ENCODE measurements around the gene YRDC. TPM values are rescaled to one million over a fixed set of nuclear protein-coding genes. Genes with fewer than 3 reads are reported as not detected.
"Not testable (repeated sequence)": the region's sequence is repeated elsewhere in the genome, so short reads cannot be mapped to it uniquely, and the experiment has no call there.

YRDC gene
- total RNA-seq, 1 donor from 2014 or later, result 47.9 TPM

- Histone ChIP-seq H3K36me3 (ENCODE audit: control insufficient read depth, insufficient read depth, low read length) (no peaks in the 10 kb centered on the region), H3K4me3 (ENCODE audit: low read depth, low read length) (no peak overlapping the region), H3K27me3 (ENCODE audit: control insufficient read depth, insufficient read depth, low read length) (no peaks in the 10 kb centered on the region)
- FAIRE-seq (peak; percentile 23), DNase-seq (ENCODE audit: low read depth) (no peak)
- TF ChIP-seq CTCF (IDR thresholded peaks at IDR 0.05; ENCODE audit: insufficient read depth, low read length, severe bottlenecking), result no peak
Measured at GRCh38 chr1:37778654-37779053, 29.4 kb downstream of the YRDC start.

GRCh38 chr1:37776946-37777516 is 31.0 kb downstream of the YRDC start:
- Histone ChIP-seq H3K36me3 (ENCODE audit: control insufficient read depth, insufficient read depth, low read length) (no peaks in the 10 kb centered on the region), H3K27me3 (ENCODE audit: control insufficient read depth, insufficient read depth, low read length) (no peaks in the 10 kb centered on the region), H3K4me3 (ENCODE audit: low read depth, low read length) (no peak overlapping the region)
- TF ChIP-seq CTCF (IDR thresholded peaks at IDR 0.05; ENCODE audit: insufficient read depth, low read length, severe bottlenecking), result no peak
- DNase-seq (ENCODE audit: low read depth) (no peak), FAIRE-seq (peak; percentile 60)

DNA sequence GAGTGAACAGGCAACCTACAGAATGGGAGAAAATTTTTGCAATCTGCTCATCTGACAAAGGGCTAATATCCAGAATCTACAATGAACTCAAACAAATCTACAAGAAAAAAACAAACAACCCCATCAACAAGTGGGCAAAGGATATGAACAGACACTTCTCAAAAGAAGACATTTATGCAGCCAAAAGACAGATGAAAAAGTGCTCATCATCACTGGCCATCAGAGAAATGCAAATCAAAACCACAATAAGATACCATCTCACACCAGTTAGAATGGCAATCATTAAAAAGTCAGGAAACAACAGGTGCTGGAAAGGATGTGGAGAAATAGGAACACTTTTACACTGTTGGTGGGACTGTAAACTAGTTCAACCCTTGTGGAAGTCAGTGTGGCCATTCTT is 36.6 kb downstream of the YRDC start:
- not testable (repeated sequence) for FAIRE-seq; H3K4me3 ChIP-seq (ENCODE audit: low read depth, low read length); H3K27me3 ChIP-seq (ENCODE audit: control insufficient read depth, insufficient read depth, low read length); H3K36me3 ChIP-seq (ENCODE audit: control insufficient read depth, insufficient read depth, low read length); DNase-seq (ENCODE audit: low read depth)

DNA sequence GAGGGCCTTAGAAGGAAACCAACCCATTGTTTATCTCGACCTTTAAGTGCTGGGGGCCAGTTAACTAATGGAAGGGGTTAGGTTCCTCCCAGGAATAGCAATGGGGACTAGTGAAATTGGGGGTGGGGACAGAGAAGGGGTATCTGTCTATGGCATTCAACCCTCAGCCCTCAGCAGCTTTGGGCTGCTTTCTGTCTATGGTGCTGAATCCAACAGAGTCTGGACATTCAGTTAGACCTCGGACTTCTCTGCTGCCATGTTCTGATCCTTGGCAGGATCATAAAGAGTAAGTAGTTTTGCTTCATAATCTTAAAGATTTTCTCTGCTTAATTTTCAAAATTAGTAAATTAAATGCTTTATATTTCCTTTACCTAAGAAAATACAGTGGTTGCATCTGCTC is 40.5 kb downstream of the YRDC start:
- no peak for TF ChIP-seq CTCF (IDR thresholded peaks at IDR 0.05; ENCODE audit: insufficient read depth, low read length, severe bottlenecking)
- Histone ChIP-seq H3K27me3 (ENCODE audit: control insufficient read depth, insufficient read depth, low read length) (peaks cover 27% of the 10 kb centered on the region), H3K4me3 (ENCODE audit: low read depth, low read length) (no peak overlapping the region), H3K36me3 (ENCODE audit: control insufficient read depth, insufficient read depth, low read length) (no peaks in the 10 kb centered on the region)
- no peak for DNase-seq (ENCODE audit: low read depth)
- no peak for FAIRE-seq

DNA sequence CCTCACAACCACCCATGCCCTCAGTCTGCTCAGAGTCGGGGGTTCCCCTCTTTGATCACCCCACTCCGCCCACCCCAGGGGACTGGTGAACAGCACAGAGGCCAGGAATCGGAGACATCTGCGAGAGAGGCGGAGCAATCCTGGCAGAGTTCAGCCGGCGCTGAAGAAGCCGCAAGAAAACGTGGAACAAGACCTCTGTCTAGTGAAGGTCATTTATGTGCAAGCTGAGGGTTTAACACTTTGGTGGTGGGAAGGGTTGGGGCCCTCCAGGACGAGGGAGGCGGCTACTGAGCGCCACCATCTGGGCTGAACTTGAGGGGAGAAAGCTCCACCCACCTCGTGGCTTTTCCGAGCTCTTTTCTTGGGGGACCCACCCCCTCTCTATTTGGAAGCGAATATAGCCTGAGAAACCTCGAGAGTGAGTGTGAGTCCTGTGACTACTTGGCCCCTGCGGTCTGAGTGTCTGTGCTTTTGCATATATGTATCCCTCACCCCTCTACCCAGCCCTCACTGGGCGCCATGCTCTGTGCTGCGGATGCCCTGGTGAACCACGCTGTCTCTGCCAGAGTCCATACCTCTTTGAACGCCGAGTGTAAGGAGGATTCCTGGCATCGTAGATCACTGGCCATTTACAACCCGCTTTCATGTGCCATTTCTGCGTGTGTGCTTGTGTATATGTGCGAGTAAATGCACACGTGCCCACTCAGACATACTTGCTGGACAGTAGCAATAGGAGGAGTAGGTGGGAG is 41.9 kb downstream of the YRDC start:
- FAIRE-seq (no peak), DNase-seq (ENCODE audit: low read depth) (no peak)
- Histone ChIP-seq H3K4me3 (ENCODE audit: low read depth, low read length) (no peak overlapping the region), H3K27me3 (ENCODE audit: control insufficient read depth, insufficient read depth, low read length) (peaks cover 27% of the 10 kb centered on the region), H3K36me3 (ENCODE audit: control insufficient read depth, insufficient read depth, low read length) (no peaks in the 10 kb centered on the region)
- TF ChIP-seq CTCF (IDR thresholded peaks at IDR 0.05; ENCODE audit: insufficient read depth, low read length, severe bottlenecking), result no peak

DNA sequence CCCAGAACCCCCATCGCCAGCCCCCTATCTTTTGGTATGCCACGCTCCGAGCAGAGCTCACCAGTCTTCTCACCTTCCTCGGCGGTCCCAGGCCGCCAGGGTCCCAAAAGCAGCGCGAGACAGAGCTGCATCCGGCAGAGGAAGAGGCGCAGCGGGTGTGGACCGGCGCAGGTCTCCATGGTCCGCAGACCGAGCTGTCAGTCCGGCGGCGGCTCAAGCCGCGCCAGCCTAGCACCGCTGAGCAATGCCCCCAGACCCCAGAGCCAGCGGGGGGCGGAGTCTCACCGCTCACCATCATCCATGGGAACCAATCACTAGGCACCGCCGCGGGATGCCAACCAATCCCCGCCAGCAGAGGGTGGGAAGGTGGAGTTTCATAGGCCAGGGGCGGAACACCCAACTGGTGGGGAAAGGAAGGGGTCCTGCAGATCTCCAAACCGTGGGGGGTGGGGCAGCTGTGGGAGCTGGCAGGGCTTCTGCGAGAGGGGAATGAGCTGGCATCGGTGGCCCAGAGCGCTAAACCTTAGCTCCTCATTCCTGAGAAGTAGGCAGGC is 43.0 kb downstream of the YRDC start, which contains the start of gene EPHA10:
Gene EPHA10 (minus strand): TSS at position 233 of the 554 bp plus-strand sequence. CDS start 54 bp downstream, at position 179.
- no peak within 1 kb of the TSS for H3K4me3 ChIP-seq (ENCODE audit: low read depth, low read length)
- TF ChIP-seq CTCF (IDR thresholded peaks at IDR 0.05; ENCODE audit: insufficient read depth, low read length, severe bottlenecking), result no peak
- FAIRE-seq, result no peak
- peaks cover 31% of the 10 kb centered on the region for H3K27me3 ChIP-seq (ENCODE audit: control insufficient read depth, insufficient read depth, low read length)
- no peak for DNase-seq (ENCODE audit: low read depth)
- no peaks in the 10 kb centered on the region for H3K36me3 ChIP-seq (ENCODE audit: control insufficient read depth, insufficient read depth, low read length)
